ENCODE results near the gene LHX6. TPM values are rescaled to one million over a fixed set of nuclear protein-coding genes. Genes with fewer than 3 reads are reported as not detected.

LHX6 gene
- total RNA-seq, 2 donors from 2014 or later, result 0.10 TPM; not detected in 1

- no peak for ATAC-seq
- no peak for DNase-seq (ENCODE audit: low spot score in 2 of 2)
- Mint-ChIP-seq H3K27ac (no peak overlapping the region), H3K36me3 (no peaks in the 10 kb centered on the region), H3K9me3 (no peaks in the 10 kb centered on the region)
These were observed 21.7 kb downstream of the LHX6 start for GRCh38 chr9:122207096-122207495.

GRCh38 chr9:122206118-122207046, 22.4 kb downstream of the LHX6 start:
- no peaks in the 10 kb centered on the region for H3K9me3 Mint-ChIP-seq
- ATAC-seq, result no peak
- no peaks in the 10 kb centered on the region for H3K36me3 Mint-ChIP-seq
- no peak overlapping the region for H3K27ac Mint-ChIP-seq
- no peak for DNase-seq (ENCODE audit: low spot score in 2 of 2)

- no peaks in the 10 kb centered on the region for H3K36me3 Mint-ChIP-seq
- H3K9me3 Mint-ChIP-seq, result no peaks in the 10 kb centered on the region
- H3K27ac Mint-ChIP-seq, result no peak overlapping the region
- DNase-seq (ENCODE audit: low spot score in 2 of 2) (no peak), ATAC-seq (no peak)
These were observed 23.6 kb downstream of the LHX6 start for GRCh38 chr9:122205176-122205575.

DNA sequence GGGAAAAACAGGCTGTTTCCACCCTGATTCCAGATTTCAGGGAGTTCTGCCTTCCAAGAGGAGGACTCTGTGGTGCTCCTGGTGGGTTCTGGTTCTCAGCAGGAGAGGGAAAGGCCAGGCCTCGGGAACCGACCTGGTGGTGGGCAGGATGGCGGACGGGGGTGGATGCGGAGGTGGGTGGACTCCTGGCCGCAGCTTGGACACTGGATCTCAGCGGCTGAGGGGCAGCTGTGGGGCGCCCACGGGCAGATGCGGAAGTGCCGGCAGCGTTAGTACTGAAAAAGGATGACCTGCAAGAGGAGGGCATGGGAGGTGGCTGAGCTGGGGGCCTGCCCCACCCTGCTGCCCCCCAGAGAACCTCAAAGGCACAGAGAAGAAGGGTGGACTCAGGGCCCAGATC, 24.3 kb downstream of the LHX6 start:
- Mint-ChIP-seq H3K9me3 (no peaks in the 10 kb centered on the region), H3K36me3 (no peaks in the 10 kb centered on the region), H3K27ac (no peak overlapping the region)
- DNase-seq (ENCODE audit: low spot score in 2 of 2), result no peak
- ATAC-seq, result no peak

DNA sequence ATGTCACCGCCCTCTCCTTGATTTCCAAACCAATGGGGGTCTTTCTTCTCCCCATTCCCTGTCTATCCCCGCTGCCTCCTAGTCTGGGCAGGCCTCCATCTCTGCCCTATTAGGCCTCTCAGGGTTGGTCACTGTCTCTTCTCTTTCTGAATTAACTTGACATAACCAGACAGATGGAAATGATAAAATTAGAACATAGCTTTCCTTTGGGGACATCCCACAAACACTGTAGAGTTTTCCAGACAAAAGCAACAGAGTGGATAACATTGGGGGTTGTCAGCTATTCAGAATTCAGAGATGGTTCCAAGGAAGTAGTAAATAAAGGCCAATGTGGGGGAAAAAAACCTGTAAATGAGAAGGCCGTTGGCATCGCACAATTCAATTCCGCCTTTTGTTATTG, 24.7 kb downstream of the LHX6 start:
- no peak for DNase-seq (ENCODE audit: low spot score in 2 of 2)
- no peak for ATAC-seq
- Mint-ChIP-seq H3K9me3 (no peaks in the 10 kb centered on the region), H3K27ac (no peak overlapping the region), H3K36me3 (no peaks in the 10 kb centered on the region)

- DNase-seq (ENCODE audit: low spot score in 2 of 2), result no peak
- Mint-ChIP-seq H3K9me3 (no peaks in the 10 kb centered on the region), H3K36me3 (no peaks in the 10 kb centered on the region), H3K27ac (peak overlapping the region in 1 of 2 donors; percentile 50)
- ATAC-seq, result no peak
These were observed 26.6 kb downstream of the LHX6 start for GRCh38 chr9:122202111-122202510.

- Mint-ChIP-seq H3K27ac (no peak overlapping the region), H3K9me3 (no peaks in the 10 kb centered on the region), H3K36me3 (no peaks in the 10 kb centered on the region)
- ATAC-seq, result peak; percentile 41 to 71
- DNase-seq (ENCODE audit: low spot score in 2 of 2), result no peak
These were observed 27.1 kb downstream of the LHX6 start for GRCh38 chr9:122201641-122202040.

GRCh38 chr9:122200960-122201595, 27.7 kb downstream of the LHX6 start:
- H3K36me3 Mint-ChIP-seq, result no peaks in the 10 kb centered on the region
- H3K27ac Mint-ChIP-seq, result no peak overlapping the region
- DNase-seq (ENCODE audit: low spot score in 2 of 2), result no peak
- H3K9me3 Mint-ChIP-seq, result no peaks in the 10 kb centered on the region
- ATAC-seq, result no peak

- no peaks in the 10 kb centered on the region for H3K9me3 Mint-ChIP-seq
- H3K27ac Mint-ChIP-seq, result no peak overlapping the region
- ATAC-seq (no peak), DNase-seq (ENCODE audit: low spot score in 2 of 2) (no peak)
- H3K36me3 Mint-ChIP-seq, result no peaks in the 10 kb centered on the region
These were observed 30.9 kb downstream of the LHX6 start for GRCh38 chr9:122197882-122198281.

DNA sequence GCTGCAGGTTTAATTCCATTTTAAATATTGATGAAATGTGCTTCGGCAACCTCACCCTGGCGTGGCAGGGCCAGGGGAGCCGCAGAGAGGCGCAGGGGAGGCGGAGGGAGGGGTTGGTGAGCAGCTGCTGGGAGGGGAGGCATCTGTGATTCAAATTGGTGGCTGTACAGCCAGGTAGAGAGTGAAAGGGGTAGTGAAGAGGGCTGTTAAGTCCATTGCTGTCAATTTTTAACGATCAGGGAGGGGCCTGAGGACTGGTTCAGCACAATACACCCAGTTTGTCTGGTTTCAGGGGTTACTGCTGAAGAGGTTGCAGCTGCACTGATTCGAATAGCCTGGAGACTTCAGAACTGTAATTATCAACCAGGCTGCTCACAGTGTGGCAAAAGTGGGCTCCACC, 31.3 kb downstream of the LHX6 start:
- ATAC-seq, result no peak
- Mint-ChIP-seq H3K36me3 (no peaks in the 10 kb centered on the region), H3K9me3 (no peaks in the 10 kb centered on the region), H3K27ac (no peak overlapping the region)
- DNase-seq (ENCODE audit: low spot score in 2 of 2), result no peak

DNA sequence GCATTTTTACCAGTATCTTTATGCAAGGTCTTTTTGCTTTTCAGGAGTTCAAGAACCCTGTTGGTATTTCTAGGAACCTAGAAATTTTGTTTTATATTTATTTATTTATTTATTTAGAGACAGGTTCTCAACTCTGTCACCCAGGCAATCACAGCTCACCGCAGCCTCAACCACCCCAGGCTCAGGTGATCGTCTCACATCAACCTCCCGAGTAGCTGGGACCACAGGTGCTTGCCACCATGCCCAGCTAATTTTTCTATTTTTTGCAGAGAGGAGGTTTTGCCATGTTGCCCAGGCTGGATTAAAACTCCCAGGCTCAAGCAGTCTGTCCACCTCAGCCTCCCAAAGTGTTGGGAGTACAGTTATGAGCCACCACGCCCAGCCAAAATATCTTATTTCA, 32.9 kb downstream of the LHX6 start:
- no peak for ATAC-seq
- Mint-ChIP-seq H3K36me3 (no peaks in the 10 kb centered on the region), H3K9me3 (no peaks in the 10 kb centered on the region), H3K27ac (no peak overlapping the region)
- DNase-seq (ENCODE audit: low spot score in 2 of 2), result no peak

DNA sequence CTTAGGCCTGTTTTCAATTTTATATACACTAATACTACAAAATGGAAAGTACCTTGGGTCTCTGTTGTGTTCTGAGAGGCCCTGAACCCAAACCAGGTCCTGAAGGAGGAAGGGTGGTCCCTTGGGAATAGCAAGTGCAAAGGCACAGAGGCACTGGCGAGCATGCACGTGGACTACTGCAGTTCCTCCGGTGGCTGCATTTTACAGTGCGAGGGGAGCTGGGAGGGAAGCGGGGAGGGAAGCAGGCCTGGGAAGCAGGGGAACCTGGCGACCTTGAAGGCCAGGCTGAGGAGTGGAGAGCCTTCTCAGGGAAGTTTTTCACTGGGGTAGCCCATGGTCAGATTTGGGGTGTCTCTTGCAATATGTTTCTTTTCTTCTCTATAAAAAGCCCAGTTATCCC, 35.1 kb downstream of the LHX6 start:
- DNase-seq (ENCODE audit: low spot score in 2 of 2) (no peak), ATAC-seq (no peak)
- H3K9me3 Mint-ChIP-seq, result no peaks in the 10 kb centered on the region
- no peak overlapping the region for H3K27ac Mint-ChIP-seq
- no peaks in the 10 kb centered on the region for H3K36me3 Mint-ChIP-seq

GRCh38 chr9:122192914-122193525, 35.7 kb downstream of the LHX6 start:
- H3K36me3 Mint-ChIP-seq, result no peaks in the 10 kb centered on the region
- H3K27ac Mint-ChIP-seq, result no peak overlapping the region

GRCh38 chr9:122192261-122192875, 36.4 kb downstream of the LHX6 start:
- no peak for ATAC-seq
- no peak overlapping the region for H3K27ac Mint-ChIP-seq

More at GRCh38 chr9:122192914-122193525, 35.7 kb downstream of the LHX6 start:
- DNase-seq (ENCODE audit: low spot score in 2 of 2) (no peak), ATAC-seq (no peak)
- no peaks in the 10 kb centered on the region for H3K9me3 Mint-ChIP-seq

GRCh38 chr9:122191584-122191983, 37.2 kb downstream of the LHX6 start:
- Mint-ChIP-seq H3K27ac (no peak overlapping the region), H3K9me3 (no peaks in the 10 kb centered on the region), H3K36me3 (no peaks in the 10 kb centered on the region)
- ATAC-seq (no peak), DNase-seq (ENCODE audit: low spot score in 2 of 2) (no peak)

More at GRCh38 chr9:122192261-122192875, 36.4 kb downstream of the LHX6 start:
- no peak for DNase-seq (ENCODE audit: low spot score in 2 of 2)
- Mint-ChIP-seq H3K9me3 (no peaks in the 10 kb centered on the region), H3K36me3 (no peaks in the 10 kb centered on the region)

- H3K9me3 Mint-ChIP-seq, result no peaks in the 10 kb centered on the region
- H3K36me3 Mint-ChIP-seq, result no peaks in the 10 kb centered on the region
- no peak overlapping the region for H3K27ac Mint-ChIP-seq
- peak in 1 of 2 donors; percentile 71 for ATAC-seq
- DNase-seq (ENCODE audit: low spot score in 2 of 2), result no peak
These were observed 38.0 kb downstream of the LHX6 start for GRCh38 chr9:122190597-122191381.

Data from activated naive CD4-positive, alpha-beta T cell treated with anti-CD3 and anti-CD28 coated beads, Interleukin-2, amount 50 U/mL, for 72 hours (primary cell).